Ectodermal cell (in vitro differentiated cells): ENCODE results near the gene CCT6B. TPM values are rescaled to one million over a fixed set of nuclear protein-coding genes. Genes with fewer than 3 reads are reported as not detected.
"Not testable (repeated sequence)": the region's sequence is repeated elsewhere in the genome, so short reads cannot be mapped to it uniquely, and the experiment has no call there.

Experiments
- H3K27ac ChIP-seq: 2 replicates; pipeline ENCODE4 v1.7.0; 2013; ENCODE audit warnings: mild to moderate bottlenecking, low read depth, low read length; ENCODE audit not compliant: insufficient read depth, poor library complexity, severe bottlenecking
- H3K27me3 ChIP-seq: 2 replicates; pipeline ENCODE4 v1.7.0; 2013; ENCODE audit warnings: mild to moderate bottlenecking, low read length; ENCODE audit not compliant: insufficient read depth, control insufficient read depth, poor library complexity, severe bottlenecking
- H3K36me3 ChIP-seq: one replicate; pipeline ENCODE4 v1.7.0; 2013; ENCODE audit warnings: low read length; ENCODE audit not compliant: control insufficient read depth, insufficient read depth
- H3K4me1 ChIP-seq: one replicate; pipeline ENCODE4 v1.7.0; 2013; ENCODE audit warnings: low read length; ENCODE audit not compliant: control insufficient read depth, insufficient read depth
- H3K4me3 ChIP-seq: 2 replicates; pipeline ENCODE4 v1.7.0; 2013; ENCODE audit warnings: low read depth, low read length, control low read depth; ENCODE audit not compliant: insufficient read depth
- H3K9me3 ChIP-seq: 2 replicates; pipeline ENCODE4 v1.7.0; 2013; ENCODE audit warnings: mild to moderate bottlenecking, low read length, moderate library complexity; ENCODE audit not compliant: control insufficient read depth
- WGBS, 2 experiments: methylation state at CpG; one replicate each; pipeline ENCODE4 v1.1.7; 2013; ENCODE audit warnings: missing lambda C conversion rate in 2 of 2; 5-methylcytosine and 5-hydroxymethylcytosine counted together
- polyA plus RNA-seq, 4 experiments: library from polyadenylated mRNA; stranded (reverse); fragments of 50-300 nt; gene quantifications; one replicate each; pipeline ENCODE4 v1.2.3, GENCODE V29; 2013

The CCT6B gene
- 4.0 TPM for polyA plus RNA-seq (2013, experiment 1 of 4)
- polyA plus RNA-seq (2013, experiment 2 of 4) = 4.2 TPM
- 2.5 TPM for polyA plus RNA-seq (2013, experiment 3 of 4)
- 2.7 TPM for polyA plus RNA-seq (2013, experiment 4 of 4)

GRCh38 chr17:34961093-34961911 lies at the start of gene CCT6B, which contains the start of gene ZNF830:
Gene CCT6B (minus strand): TSS chr17:34961460. CDS start chr17:34961393, 67 bp downstream.
Gene ZNF830 (plus strand): TSS chr17:34961540. CDS start chr17:34961567, 27 bp downstream.
- peak within 1 kb of the TSS; percentile 80 for H3K27ac ChIP-seq
- H3K4me3 ChIP-seq = peak within 1 kb of the TSS; percentile 98
- no peaks in the 10 kb centered on the region for H3K36me3 ChIP-seq
- peaks cover 16% of the 10 kb centered on the region for H3K27me3 ChIP-seq
- WGBS, 2 experiments = 0 to 1% methylated on average over 65 of the region's 65 CpGs
- peaks cover 4% of the 10 kb centered on the region for H3K4me1 ChIP-seq
- H3K9me3 ChIP-seq = no peaks in the 10 kb centered on the region

- peaks cover 4% of the 10 kb centered on the region for H3K36me3 ChIP-seq
- WGBS, 2 experiments = 93 to 94% methylated on average over 3 of the region's 3 CpGs
Measured at GRCh38 chr17:35010093-35010492, 48.8 kb upstream of the CCT6B start.

GRCh38 chr17:35006961-35007360 lies 45.7 kb upstream of the CCT6B start:
- peaks cover 28% of the 10 kb centered on the region for H3K36me3 ChIP-seq
- H3K4me1 ChIP-seq = no peaks in the 10 kb centered on the region
- H3K4me3 ChIP-seq = no peak overlapping the region
- no peaks in the 10 kb centered on the region for H3K27me3 ChIP-seq
- H3K9me3 ChIP-seq = no peaks in the 10 kb centered on the region
- 92 to 97% methylated on average over 1 of the region's 1 CpG for WGBS, 2 experiments
- no peak overlapping the region for H3K27ac ChIP-seq

More at GRCh38 chr17:35010093-35010492, 48.8 kb upstream of the CCT6B start:
- H3K4me3 ChIP-seq = no peak overlapping the region
- no peaks in the 10 kb centered on the region for H3K9me3 ChIP-seq
- H3K4me1 ChIP-seq = peaks cover 6% of the 10 kb centered on the region
- no peaks in the 10 kb centered on the region for H3K27me3 ChIP-seq
- H3K27ac ChIP-seq = no peak overlapping the region

- Histone ChIP-seq H3K27ac (no peak overlapping the region), H3K27me3 (no peaks in the 10 kb centered on the region), H3K4me1 (no peaks in the 10 kb centered on the region), H3K36me3 (peaks cover 34% of the 10 kb centered on the region), H3K9me3 (no peaks in the 10 kb centered on the region), H3K4me3 (no peak overlapping the region)
- 93 to 94% methylated on average over 4 of the region's 4 CpGs for WGBS, 2 experiments
Measured at GRCh38 chr17:35006345-35006744, 45.1 kb upstream of the CCT6B start.

GRCh38 chr17:35003778-35004177 lies 42.5 kb upstream of the CCT6B start:
- H3K36me3 ChIP-seq = peaks cover 49% of the 10 kb centered on the region
- 87 to 96% methylated on average over 2 to 4 of the region's 4 CpGs for WGBS, 2 experiments
- no peaks in the 10 kb centered on the region for H3K4me1 ChIP-seq
- no peak overlapping the region for H3K4me3 ChIP-seq
- no peak overlapping the region for H3K27ac ChIP-seq
- no peaks in the 10 kb centered on the region for H3K9me3 ChIP-seq
- no peaks in the 10 kb centered on the region for H3K27me3 ChIP-seq

- Histone ChIP-seq H3K9me3 (no peaks in the 10 kb centered on the region), H3K4me1 (no peaks in the 10 kb centered on the region), H3K4me3 (no peak overlapping the region), H3K27ac (no peak overlapping the region), H3K27me3 (no peaks in the 10 kb centered on the region), H3K36me3 (peaks cover 51% of the 10 kb centered on the region)
- WGBS, 2 experiments = 93 to 95% methylated on average over 15 of the region's 15 CpGs
Measured at GRCh38 chr17:35002876-35003551, 41.8 kb upstream of the CCT6B start.

GRCh38 chr17:35001549-35001948 lies 40.3 kb upstream of the CCT6B start:
- Histone ChIP-seq H3K36me3 (peaks cover 63% of the 10 kb centered on the region), H3K27ac (no peak overlapping the region), H3K4me3 (no peak overlapping the region), H3K4me1 (no peaks in the 10 kb centered on the region), H3K27me3 (no peaks in the 10 kb centered on the region), H3K9me3 (no peaks in the 10 kb centered on the region)
- 97 to 100% methylated on average over 2 of the region's 2 CpGs for whole genome bisulfite sequencing, 2 experiments

GRCh38 chr17:35000965-35001364 lies 39.7 kb upstream of the CCT6B start:
- not testable (repeated sequence) for H3K4me1 ChIP-seq, H3K27ac ChIP-seq, H3K27me3 ChIP-seq, H3K4me3 ChIP-seq, H3K9me3 ChIP-seq
- H3K36me3 ChIP-seq = peaks cover 67% of the 10 kb centered on the region
- WGBS, 2 experiments = 94% methylated on average over 14 of the region's 14 CpGs

GRCh38 chr17:34999456-34999855 lies 38.2 kb upstream of the CCT6B start:
- Histone ChIP-seq H3K27ac (no peak overlapping the region), H3K36me3 (peaks cover 74% of the 10 kb centered on the region), H3K9me3 (no peaks in the 10 kb centered on the region), H3K4me1 (no peaks in the 10 kb centered on the region), H3K4me3 (no peak overlapping the region), H3K27me3 (no peaks in the 10 kb centered on the region)
- 92 to 95% methylated on average over 2 of the region's 2 CpGs for whole genome bisulfite sequencing, 2 experiments

GRCh38 chr17:34998205-34998604 lies 36.9 kb upstream of the CCT6B start:
- WGBS, 2 experiments = 65 to 68% methylated on average over 5 of the region's 5 CpGs
- Histone ChIP-seq H3K4me3 (no peak overlapping the region), H3K36me3 (peaks cover 80% of the 10 kb centered on the region), H3K27ac (no peak overlapping the region), H3K9me3 (no peaks in the 10 kb centered on the region), H3K27me3 (no peaks in the 10 kb centered on the region), H3K4me1 (no peaks in the 10 kb centered on the region)
